ENCODE measurements around the gene HTR3B. TPM values are rescaled to one million over a fixed set of nuclear protein-coding genes. Genes with fewer than 3 reads are reported as not detected.

HTR3B gene
- total RNA-seq, 1 donor = not detected

DNA sequence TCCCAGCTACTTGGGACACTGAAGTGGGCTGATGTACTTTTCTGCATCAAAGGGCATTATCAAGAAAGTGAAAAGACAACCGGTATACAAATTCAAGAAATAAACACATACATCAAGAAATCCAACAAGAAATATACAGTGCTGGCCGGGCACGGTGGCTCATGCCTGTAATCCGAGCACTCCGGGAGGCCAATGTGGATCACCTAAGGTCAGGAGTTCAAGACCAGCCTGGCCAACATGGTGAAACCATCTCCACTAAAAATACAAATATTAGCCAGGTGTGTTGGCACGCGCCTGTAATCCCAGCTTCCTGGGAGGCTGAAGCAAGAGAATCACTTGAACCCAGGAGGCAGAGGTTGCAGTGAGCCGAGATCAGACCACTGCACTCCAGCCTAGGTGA is 38.7 kb upstream of the HTR3B start:
- no peak for TF ChIP-seq CTCF (IDR thresholded peaks at IDR 0.05; ENCODE audit: insufficient read depth, low read depth, low read length)
- no peak overlapping the region for H3K4me3 ChIP-seq (ENCODE audit: low read depth, low read length)
- DNase-seq (ENCODE audit: low read depth) = no peak

GRCh38 chr11:113867843-113868503 is 36.6 kb upstream of the HTR3B start:
- no peak for TF ChIP-seq CTCF (IDR thresholded peaks at IDR 0.05; ENCODE audit: insufficient read depth, low read depth, low read length)

DNA sequence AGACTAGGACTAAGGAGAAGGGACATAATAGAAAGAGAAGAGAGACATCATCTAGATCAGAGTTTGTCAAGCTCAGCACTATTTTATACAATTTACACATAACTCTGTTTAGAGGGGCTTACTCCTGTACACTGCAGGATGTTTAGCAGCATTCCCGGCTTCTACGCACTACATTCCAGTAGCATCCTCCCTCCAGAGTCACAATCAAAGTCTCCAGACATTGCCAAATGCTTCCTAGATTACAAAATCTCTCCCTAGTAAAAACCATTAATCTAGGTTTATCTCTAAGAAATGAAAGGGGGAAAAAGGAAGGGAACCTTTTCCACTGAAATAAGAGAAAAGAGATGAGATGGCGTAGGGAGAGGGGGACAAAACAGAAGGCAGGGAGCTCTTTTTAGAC is 33.3 kb upstream of the HTR3B start:
- peak; percentile 65 for DNase-seq (ENCODE audit: low read depth)
- no peak for TF ChIP-seq CTCF (IDR thresholded peaks at IDR 0.05; ENCODE audit: insufficient read depth, low read depth, low read length)
- H3K4me3 ChIP-seq (ENCODE audit: low read depth, low read length) = no peak overlapping the region

More at GRCh38 chr11:113867843-113868503, 36.6 kb upstream of the HTR3B start:
- no peak overlapping the region for H3K4me3 ChIP-seq (ENCODE audit: low read depth, low read length)
- no peak for DNase-seq (ENCODE audit: low read depth)

GRCh38 chr11:113873236-113873626 is 31.4 kb upstream of the HTR3B start:
- TF ChIP-seq CTCF (IDR thresholded peaks at IDR 0.05; ENCODE audit: insufficient read depth, low read depth, low read length) = no peak
- H3K4me3 ChIP-seq (ENCODE audit: low read depth, low read length) = peak overlapping the region; percentile 76
- DNase-seq (ENCODE audit: low read depth) = peak; percentile 9

DNA sequence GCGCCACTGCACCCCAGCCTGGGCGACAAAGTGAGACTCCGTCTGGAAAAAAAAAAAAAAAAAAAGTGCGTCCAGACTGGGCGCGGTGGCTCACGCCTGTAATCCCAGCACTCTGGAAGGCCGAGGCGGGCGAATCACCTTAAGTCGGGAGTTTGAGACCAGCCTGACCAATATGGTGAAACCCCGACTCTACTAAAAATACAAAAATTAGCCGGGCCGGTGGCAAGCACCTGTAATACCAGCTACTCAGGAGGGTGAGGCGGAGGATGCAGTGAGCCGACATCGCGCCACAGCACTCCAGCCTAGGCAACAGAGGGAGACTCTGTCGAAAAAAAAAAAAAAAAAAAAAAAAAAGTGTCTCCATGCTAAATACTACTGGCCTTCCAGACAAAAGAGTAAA is 30.5 kb upstream of the HTR3B start:
- no peak for DNase-seq (ENCODE audit: low read depth)
- H3K4me3 ChIP-seq (ENCODE audit: low read depth, low read length) = peak overlapping the region; percentile 76
- no peak for TF ChIP-seq CTCF (IDR thresholded peaks at IDR 0.05; ENCODE audit: insufficient read depth, low read depth, low read length)

DNA sequence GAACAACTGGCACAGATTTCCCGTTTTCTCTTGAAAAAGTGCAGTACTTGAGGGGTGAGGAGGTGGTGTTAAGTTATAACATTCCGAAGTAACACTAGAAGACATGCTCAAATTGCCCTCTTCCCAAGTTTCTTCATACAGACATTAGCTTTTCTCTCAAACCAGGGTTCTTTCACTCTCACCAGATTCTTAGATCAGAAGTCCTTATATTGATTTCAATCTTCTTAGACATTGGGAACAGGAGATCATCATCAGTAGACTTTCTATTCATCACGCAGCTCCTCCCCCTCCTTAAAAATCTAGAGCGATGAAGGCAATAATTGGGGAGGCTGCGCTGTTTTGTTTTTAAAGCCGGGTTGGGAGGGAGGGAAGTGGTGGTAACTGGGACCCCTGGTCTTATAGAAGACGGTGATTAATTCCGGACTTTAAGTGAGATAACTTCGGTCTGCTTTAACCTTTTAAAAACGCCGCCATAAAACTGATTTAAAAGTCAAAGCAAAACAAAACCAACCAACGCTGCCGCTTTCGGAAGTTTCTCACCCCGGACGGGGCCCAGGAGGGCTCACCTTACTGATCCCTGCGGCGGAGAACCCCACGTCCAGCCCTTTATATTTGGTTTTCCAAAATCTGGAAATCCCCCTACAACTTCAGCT is 29.9 kb upstream of the HTR3B start:
- peak overlapping the region; percentile 76 for H3K4me3 ChIP-seq (ENCODE audit: low read depth, low read length)
- DNase-seq (ENCODE audit: low read depth) = peak; percentile 37
- no peak for TF ChIP-seq CTCF (IDR thresholded peaks at IDR 0.05; ENCODE audit: insufficient read depth, low read depth, low read length)

Data from fibroblast of villous mesenchyme (primary cell).